Loucy (cell line): Measurements from ENCODE around the gene RUNX1.

ENCODE experiments used
- H2AFZ ChIP-seq: fragments of 200-600 bp; sonication (generic); 2 replicates; pipeline ENCODE4 v1.6.0; 2016; ENCODE audit warnings: antibody characterized with exemption, mild to moderate bottlenecking, low read length, moderate library complexity
- H3F3A ChIP-seq: fragments of 200-600 bp; 2 replicates; pipeline ENCODE4 v1.6.0; 2016; ENCODE audit warnings: antibody characterized with exemption, low read depth, mild to moderate bottlenecking
- H3K27me3 ChIP-seq: fragments of 200-600 bp; sonication (generic); 2 replicates; pipeline ENCODE4 v1.6.1; 2014; ENCODE audit warnings: low read length, mild to moderate bottlenecking; ENCODE audit not compliant: insufficient read depth, poor library complexity, severe bottlenecking
- H3K36me3 ChIP-seq: fragments of 200-600 bp; sonication (generic); 2 replicates; pipeline ENCODE4 v1.6.1; 2016; ENCODE audit warnings: low read length; ENCODE audit not compliant: insufficient read depth
- H3K4me1 ChIP-seq: fragments of 200-600 bp; sonication (generic); 2 replicates; pipeline ENCODE4 v1.5.1; 2014; ENCODE audit warnings: low read length, mild to moderate bottlenecking; ENCODE audit not compliant: insufficient read depth, poor library complexity, severe bottlenecking
- H3K4me2 ChIP-seq: fragments of 200-600 bp; sonication (generic); 2 replicates; pipeline ENCODE4 v1.6.0; 2014; ENCODE audit warnings: antibody characterized with exemption, low read length, low read depth, mild to moderate bottlenecking; ENCODE audit not compliant: poor library complexity, severe bottlenecking
- H3K4me3 ChIP-seq: fragments of 200-600 bp; sonication (generic); 2 replicates; pipeline ENCODE4 v1.5.1; 2014; ENCODE audit warnings: low read length, mild to moderate bottlenecking, mixed read lengths; ENCODE audit not compliant: poor library complexity, severe bottlenecking
- H3K79me2 ChIP-seq: fragments of 200-600 bp; sonication (generic); 2 replicates; pipeline ENCODE4 v1.6.1; 2014; ENCODE audit warnings: low read length; ENCODE audit not compliant: insufficient read depth
- H3K9ac ChIP-seq: fragments of 200-600 bp; sonication (generic); 2 replicates; pipeline ENCODE4 v1.6.0; 2014; ENCODE audit warnings: mild to moderate bottlenecking, low read depth, low read length, moderate library complexity; ENCODE audit not compliant: poor library complexity, severe bottlenecking
- H3K9me2 ChIP-seq: fragments of 200-600 bp; sonication (generic); replicated peaks from 2 replicates; pipeline ENCODE4 v1.6.1; 2016; ENCODE audit warnings: low read depth, low read length, mixed read lengths
- H3K9me3 ChIP-seq: fragments of 200-600 bp; sonication (generic); 2 replicates; pipeline ENCODE4 v1.6.1; 2014; ENCODE audit warnings: mild to moderate bottlenecking, antibody characterized with exemption, low read length, low read depth; ENCODE audit not compliant: insufficient read depth
- H4K20me1 ChIP-seq: fragments of 200-600 bp; sonication (generic); 2 replicates; pipeline ENCODE4 v1.6.0; 2014; ENCODE audit warnings: antibody characterized with exemption, low read length, mild to moderate bottlenecking; ENCODE audit not compliant: insufficient read depth, poor library complexity, severe bottlenecking
- EZH2phosphoT487 ChIP-seq: fragments of 200-600 bp; IDR thresholded peaks from 2 replicates; pipeline ENCODE4 v1.6.1; 2018; ENCODE audit warnings: antibody characterized with exemption, mild to moderate bottlenecking, moderate library complexity, borderline replicate concordance
- TF ChIP-seq, protein P1 (sequence below): fragments of 200-600 bp; sonication (generic); conservative IDR thresholded peaks from 2 replicates; pipeline ENCODE4 v1.5.1; 2014; ENCODE audit warnings: mild to moderate bottlenecking, antibody characterized with exemption, low read length

The RUNX1 gene

DNA sequence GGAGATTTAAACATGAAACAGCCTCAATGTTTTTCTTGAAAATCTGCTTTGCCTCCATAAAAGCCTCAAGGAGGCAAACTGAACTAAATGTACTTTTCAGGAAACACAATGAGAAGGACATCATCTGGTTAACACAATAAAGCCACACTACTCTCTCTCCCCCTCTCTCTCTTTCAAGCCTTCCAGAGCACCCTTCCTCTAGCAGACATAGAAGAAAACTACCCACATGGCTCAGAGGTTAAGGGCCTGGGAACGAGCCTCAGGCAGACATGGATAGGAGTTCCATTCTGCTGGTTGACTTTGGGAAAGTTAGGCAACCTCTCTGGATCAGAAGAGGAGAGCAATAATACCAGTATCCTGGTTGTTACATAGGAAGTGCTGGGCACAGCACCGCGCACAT is 42.9 kb downstream of the RUNX1 start:
- Histone ChIP-seq H4K20me1 (peaks cover 59% of the 10 kb centered on the region), H3K4me2 (peak overlapping the region; percentile 45), H3K79me2 (peaks cover 100% of the 10 kb centered on the region), H2AFZ (no peak overlapping the region), H3K27me3 (no peaks in the 10 kb centered on the region), H3K9ac (peak overlapping the region; percentile 29), H3K9me3 (no peaks in the 10 kb centered on the region), H3K9me2 (no peaks in the 10 kb centered on the region), H3K4me1 (peaks cover 94% of the 10 kb centered on the region), H3F3A (peaks cover 21% of the 10 kb centered on the region), H3K4me3 (peak overlapping the region; percentile 17), H3K36me3 (peaks cover 49% of the 10 kb centered on the region; the same call in 1 of the 2 replicates)
- no peak for TF ChIP-seq EZH2phosphoT487
- TF ChIP-seq, protein P1, sequence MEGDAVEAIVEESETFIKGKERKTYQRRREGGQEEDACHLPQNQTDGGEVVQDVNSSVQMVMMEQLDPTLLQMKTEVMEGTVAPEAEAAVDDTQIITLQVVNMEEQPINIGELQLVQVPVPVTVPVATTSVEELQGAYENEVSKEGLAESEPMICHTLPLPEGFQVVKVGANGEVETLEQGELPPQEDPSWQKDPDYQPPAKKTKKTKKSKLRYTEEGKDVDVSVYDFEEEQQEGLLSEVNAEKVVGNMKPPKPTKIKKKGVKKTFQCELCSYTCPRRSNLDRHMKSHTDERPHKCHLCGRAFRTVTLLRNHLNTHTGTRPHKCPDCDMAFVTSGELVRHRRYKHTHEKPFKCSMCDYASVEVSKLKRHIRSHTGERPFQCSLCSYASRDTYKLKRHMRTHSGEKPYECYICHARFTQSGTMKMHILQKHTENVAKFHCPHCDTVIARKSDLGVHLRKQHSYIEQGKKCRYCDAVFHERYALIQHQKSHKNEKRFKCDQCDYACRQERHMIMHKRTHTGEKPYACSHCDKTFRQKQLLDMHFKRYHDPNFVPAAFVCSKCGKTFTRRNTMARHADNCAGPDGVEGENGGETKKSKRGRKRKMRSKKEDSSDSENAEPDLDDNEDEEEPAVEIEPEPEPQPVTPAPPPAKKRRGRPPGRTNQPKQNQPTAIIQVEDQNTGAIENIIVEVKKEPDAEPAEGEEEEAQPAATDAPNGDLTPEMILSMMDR: no peak

DNA sequence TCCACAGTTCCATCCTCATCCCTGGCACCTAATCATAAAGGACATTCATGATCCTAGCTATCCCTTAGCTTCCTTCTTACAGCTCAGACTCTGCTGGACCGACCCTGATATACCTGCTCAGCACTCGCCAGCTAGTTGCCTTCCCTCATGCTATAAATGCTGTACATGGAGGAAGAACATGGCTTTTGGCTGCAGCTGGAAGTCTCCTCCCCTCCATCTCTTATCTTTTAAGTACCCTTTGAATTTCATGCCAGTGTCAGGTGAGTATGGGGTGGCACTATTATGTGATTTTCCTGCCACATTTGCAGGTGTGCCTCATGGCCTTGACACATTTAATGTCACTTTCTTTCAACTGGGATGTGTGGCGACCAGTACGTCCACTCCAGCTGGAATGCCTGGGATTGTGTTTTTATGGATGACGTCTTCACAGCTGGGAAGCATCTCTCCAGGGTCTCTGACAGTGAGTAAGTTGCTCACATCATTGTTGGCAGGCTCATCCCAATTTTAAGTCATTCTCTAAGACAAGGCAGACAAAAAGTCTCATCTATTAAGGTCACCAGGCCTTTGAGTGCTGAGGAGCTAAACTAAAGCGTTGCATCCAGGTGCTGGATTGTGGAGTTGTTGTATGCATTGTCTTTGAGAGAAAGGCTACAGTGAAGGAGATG is 43.4 kb downstream of the RUNX1 start:
- Histone ChIP-seq H2AFZ (no peak overlapping the region), H3K27me3 (no peaks in the 10 kb centered on the region), H3K9me3 (no peaks in the 10 kb centered on the region), H3K9ac (peak overlapping the region; percentile 29), H3K4me3 (peak overlapping the region; percentile 17), H3F3A (peaks cover 16% of the 10 kb centered on the region), H3K9me2 (no peaks in the 10 kb centered on the region), H3K36me3 (peaks cover 49% of the 10 kb centered on the region; the same call in 1 of the 2 replicates), H3K4me1 (peaks cover 89% of the 10 kb centered on the region), H3K4me2 (peak overlapping the region; percentile 45), H3K79me2 (peaks cover 99% of the 10 kb centered on the region), H4K20me1 (peaks cover 64% of the 10 kb centered on the region)
- no peak for TF ChIP-seq EZH2phosphoT487
- TF ChIP-seq, protein P1: no peak

DNA sequence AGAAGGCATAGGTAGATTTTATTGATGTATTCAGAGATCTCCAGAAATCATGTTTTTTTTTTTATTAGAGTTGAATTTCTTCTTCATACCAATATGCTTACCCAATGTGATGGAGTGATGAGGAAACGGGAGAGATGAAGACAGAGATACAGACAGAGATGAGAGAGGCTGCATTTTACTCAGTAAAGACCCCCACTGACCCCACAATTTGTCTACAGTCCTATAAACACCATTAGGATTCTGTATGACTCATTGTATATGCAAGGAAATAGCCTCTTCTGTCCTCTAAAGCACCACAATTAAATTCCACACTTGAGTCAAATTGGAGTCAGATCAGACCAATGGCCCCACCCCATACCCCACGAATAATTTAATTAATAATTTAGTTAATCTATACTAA is 44.0 kb downstream of the RUNX1 start:
- Histone ChIP-seq H3K9me3 (no peaks in the 10 kb centered on the region), H4K20me1 (peaks cover 69% of the 10 kb centered on the region), H3K4me1 (peaks cover 83% of the 10 kb centered on the region), H3K9ac (peak overlapping the region; percentile 29), H3K4me3 (peak overlapping the region; percentile 2), H3K36me3 (peaks cover 47% of the 10 kb centered on the region; the same call in 1 of the 2 replicates), H3F3A (peaks cover 15% of the 10 kb centered on the region), H3K9me2 (no peaks in the 10 kb centered on the region), H3K27me3 (no peaks in the 10 kb centered on the region), H3K79me2 (peaks cover 99% of the 10 kb centered on the region), H2AFZ (no peak overlapping the region), H3K4me2 (peak overlapping the region; percentile 45)
- no peak for TF ChIP-seq EZH2phosphoT487
- TF ChIP-seq, protein P1: no peak
